22Rv1 (cell line): ENCODE results near the gene TIMM50.
A peak's percentile ranks its signal among the peaks of the same experiment; 100 is the strongest.

Experiments
- H3K27ac ChIP-seq: fragments of 450-650 bp; 2 replicates; pipeline ENCODE4 v1.5.1; 2017
- ZFX ChIP-seq: fragments of 450-650 bp; IDR thresholded peaks from 2 replicates; pipeline ENCODE4 v1.6.1; 2017; ENCODE audit warnings: antibody characterized with exemption, borderline replicate concordance
- TF ChIP-seq, protein P1 (sequence below): fragments of 450-650 bp; IDR thresholded peaks from 2 replicates; pipeline ENCODE4 v1.5.1; 2017; ENCODE audit warnings: mild to moderate bottlenecking

TIMM50 gene

DNA sequence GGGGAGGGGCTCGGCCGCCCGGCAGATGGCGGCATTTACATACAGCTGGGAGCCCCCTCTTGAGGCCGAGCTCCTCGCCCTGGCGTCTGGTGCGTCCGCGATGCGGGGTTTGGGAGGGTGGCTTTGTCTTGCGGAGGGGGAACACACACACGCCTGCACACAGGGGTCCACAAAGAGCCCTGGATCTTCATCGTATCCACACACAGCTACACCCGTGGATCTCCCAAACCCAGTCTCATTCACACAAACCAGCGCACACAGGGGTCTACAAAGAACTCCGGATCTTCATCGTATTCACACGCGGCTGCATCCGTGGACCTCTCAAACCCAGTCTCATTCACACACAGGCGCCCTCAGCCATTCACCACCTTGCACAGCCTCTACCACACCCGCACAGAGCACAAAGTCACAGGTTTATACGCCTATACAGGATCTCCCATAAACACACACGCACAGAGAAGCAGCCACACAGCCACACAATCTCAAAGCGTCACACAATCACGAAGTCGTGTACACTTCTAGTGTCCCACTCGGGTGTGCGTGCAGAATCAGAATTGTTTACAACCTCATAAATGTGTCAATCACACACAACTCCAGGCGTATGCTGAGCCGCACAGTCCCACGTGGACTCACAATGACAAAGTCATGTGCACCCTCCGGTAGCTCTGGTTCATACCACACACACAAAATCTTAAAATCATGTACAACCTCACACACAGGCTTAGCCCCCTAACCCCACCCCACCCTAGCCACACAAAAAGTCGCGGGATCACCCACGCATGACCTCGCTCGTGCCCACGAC is 17.6 kb downstream of the TIMM50 start:
- TF ChIP-seq, protein P1, sequence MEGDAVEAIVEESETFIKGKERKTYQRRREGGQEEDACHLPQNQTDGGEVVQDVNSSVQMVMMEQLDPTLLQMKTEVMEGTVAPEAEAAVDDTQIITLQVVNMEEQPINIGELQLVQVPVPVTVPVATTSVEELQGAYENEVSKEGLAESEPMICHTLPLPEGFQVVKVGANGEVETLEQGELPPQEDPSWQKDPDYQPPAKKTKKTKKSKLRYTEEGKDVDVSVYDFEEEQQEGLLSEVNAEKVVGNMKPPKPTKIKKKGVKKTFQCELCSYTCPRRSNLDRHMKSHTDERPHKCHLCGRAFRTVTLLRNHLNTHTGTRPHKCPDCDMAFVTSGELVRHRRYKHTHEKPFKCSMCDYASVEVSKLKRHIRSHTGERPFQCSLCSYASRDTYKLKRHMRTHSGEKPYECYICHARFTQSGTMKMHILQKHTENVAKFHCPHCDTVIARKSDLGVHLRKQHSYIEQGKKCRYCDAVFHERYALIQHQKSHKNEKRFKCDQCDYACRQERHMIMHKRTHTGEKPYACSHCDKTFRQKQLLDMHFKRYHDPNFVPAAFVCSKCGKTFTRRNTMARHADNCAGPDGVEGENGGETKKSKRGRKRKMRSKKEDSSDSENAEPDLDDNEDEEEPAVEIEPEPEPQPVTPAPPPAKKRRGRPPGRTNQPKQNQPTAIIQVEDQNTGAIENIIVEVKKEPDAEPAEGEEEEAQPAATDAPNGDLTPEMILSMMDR: peak; percentile 50
- no peak for TF ChIP-seq ZFX
- no peak overlapping the region for H3K27ac ChIP-seq

DNA sequence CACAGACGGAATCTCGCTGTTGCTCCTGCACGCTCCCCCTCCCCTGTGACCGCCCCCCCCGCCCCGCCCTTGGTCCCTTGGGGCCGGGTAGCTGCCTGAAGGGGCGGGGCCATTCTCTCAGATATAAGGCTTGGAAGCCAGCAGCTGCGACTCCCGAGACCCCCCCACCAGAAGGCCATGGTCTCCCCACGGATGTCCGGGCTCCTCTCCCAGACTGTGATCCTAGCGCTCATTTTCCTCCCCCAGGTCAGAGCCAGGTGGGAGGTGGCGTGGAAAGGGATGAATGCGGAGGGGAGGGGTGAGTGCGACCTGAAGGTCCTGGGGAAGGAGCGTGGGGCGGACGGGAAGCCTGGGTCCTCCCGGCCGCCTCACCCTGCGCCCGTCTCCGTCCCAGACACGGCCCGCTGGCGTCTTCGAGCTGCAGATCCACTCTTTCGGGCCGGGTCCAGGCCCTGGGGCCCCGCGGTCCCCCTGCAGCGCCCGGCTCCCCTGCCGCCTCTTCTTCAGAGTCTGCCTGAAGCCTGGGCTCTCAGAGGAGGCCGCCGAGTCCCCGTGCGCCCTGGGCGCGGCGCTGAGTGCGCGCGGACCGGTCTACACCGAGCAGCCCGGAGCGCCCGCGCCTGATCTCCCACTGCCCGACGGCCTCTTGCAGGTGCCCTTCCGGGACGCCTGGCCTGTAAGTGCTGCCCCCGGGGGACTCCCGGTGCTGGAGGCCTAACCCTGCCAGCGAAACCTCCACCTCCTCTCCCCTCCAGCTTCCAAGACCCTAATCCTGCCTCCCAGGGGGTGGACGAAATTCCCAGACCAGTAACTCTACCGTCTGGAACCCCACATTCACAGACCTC is 18.4 kb downstream of the TIMM50 start, which contains the start of gene DLL3:
TSS of gene DLL3 (plus strand) at position 150 of the 845 bp plus-strand sequence. CDS start at position 178, 28 bp downstream.
- H3K27ac ChIP-seq: no peak within 1 kb of the TSS

DNA sequence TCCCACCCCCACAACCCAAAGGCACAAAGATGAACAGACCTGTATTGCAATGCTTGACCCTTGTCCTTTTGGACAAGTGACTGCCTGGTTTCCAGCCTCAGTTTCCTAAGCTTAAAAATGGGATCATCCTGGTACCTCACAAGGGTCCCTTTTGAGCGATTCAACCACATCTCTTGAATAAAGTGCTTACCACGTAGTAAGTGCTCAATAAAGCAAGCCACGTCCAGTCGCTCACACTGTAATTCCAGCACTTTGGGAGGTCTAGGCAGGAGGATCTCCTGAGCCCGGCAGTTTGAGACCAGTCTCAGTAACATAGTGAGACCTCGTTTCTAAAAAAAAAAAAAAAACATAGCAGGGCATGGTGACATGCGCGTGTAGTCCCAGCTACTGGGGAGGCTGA is 19.3 kb downstream of the TIMM50 start:
- no peak for TF ChIP-seq ZFX
- TF ChIP-seq, protein P1: no peak

More for the DNA sequence above, 18.4 kb downstream of the TIMM50 start, which contains the start of gene DLL3:
- TF ChIP-seq, protein P1: no peak
- TF ChIP-seq ZFX: no peak

DNA sequence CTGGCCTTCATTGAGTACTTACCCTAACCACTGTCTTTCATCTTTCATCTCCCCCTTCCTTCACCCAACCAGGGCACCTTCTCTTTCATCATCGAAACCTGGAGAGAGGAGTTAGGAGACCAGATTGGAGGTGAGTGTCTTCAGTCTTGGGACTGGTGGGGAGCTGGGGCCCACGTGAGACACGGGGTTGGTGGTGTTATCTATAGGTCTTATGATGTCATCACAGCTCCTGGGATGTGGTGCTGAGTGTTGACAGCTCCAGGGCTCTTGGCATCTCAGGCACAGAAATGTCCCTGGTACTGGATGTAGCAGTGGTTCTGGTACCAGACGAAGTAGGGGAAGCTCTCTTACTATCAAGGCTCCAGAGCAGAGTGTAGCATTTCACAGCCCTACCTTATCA is 19.9 kb downstream of the TIMM50 start:
- TF ChIP-seq ZFX: no peak
- TF ChIP-seq, protein P1: no peak
- no peak overlapping the region for H3K27ac ChIP-seq

More for the DNA sequence above, 19.3 kb downstream of the TIMM50 start:
- no peak overlapping the region for H3K27ac ChIP-seq

DNA sequence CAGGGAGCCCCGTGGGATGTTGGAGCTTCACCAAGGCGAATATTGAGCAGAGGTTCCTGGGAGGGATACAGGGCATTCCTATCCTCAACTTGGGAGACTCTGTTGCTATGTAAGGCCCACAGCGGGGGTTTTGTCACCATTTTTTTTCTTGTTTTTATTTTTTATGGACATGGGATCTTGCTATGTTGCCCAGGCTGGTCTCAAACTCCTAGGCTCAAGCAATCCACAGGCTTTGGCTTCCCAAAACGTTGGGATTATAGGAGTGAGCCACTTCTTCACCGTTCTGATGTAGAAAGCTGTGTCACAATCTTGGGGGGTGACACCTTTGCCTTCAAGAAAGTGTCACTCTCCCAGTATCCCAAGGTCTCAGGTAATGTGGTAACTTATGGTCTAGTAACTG is 20.7 kb downstream of the TIMM50 start:
- H3K27ac ChIP-seq: no peak overlapping the region
- TF ChIP-seq ZFX: no peak
- TF ChIP-seq, protein P1: no peak

DNA sequence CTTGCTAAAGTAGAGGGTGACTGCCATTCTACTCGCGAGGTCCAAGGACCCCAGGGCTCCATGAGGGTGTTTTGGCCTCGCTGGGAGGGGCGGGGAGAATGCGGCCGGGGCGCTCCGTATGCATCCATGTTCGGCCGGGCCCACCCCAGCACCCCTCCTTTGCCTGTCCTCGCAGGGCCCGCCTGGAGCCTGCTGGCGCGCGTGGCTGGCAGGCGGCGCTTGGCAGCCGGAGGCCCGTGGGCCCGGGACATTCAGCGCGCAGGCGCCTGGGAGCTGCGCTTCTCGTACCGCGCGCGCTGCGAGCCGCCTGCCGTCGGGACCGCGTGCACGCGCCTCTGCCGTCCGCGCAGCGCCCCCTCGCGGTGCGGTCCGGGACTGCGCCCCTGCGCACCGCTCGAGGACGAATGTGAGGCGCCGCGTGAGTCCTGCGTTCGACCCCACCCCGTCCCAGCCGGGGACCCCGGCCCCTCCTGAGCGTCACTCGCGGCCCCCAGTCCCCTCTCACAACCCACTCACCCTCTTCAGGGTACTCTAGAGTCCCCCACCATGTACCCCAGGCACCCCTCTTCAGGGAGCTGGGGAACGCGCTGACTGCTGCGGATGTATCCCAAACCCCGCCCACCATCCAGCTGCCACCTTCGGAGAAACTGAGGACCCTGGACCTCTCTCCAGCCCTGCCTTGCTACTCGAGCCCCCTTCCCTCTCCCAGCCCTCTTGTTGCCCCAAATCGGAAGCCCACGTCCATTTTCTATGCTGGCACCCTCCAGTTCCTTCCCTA is 22.2 kb downstream of the TIMM50 start:
- no peak overlapping the region for H3K27ac ChIP-seq
- TF ChIP-seq ZFX: no peak
- TF ChIP-seq, protein P1: peak; percentile 94
